ENCODE measurements around the gene CHST9.
"Not testable (repeated sequence)": the region's sequence is repeated elsewhere in the genome, so short reads cannot be mapped to it uniquely, and the experiment has no call there.

The CHST9 gene

GRCh38 chr18:26989842-26990241 lies 195.3 kb downstream of the CHST9 start:
- TF ChIP-seq, protein P1, sequence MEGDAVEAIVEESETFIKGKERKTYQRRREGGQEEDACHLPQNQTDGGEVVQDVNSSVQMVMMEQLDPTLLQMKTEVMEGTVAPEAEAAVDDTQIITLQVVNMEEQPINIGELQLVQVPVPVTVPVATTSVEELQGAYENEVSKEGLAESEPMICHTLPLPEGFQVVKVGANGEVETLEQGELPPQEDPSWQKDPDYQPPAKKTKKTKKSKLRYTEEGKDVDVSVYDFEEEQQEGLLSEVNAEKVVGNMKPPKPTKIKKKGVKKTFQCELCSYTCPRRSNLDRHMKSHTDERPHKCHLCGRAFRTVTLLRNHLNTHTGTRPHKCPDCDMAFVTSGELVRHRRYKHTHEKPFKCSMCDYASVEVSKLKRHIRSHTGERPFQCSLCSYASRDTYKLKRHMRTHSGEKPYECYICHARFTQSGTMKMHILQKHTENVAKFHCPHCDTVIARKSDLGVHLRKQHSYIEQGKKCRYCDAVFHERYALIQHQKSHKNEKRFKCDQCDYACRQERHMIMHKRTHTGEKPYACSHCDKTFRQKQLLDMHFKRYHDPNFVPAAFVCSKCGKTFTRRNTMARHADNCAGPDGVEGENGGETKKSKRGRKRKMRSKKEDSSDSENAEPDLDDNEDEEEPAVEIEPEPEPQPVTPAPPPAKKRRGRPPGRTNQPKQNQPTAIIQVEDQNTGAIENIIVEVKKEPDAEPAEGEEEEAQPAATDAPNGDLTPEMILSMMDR (conservative IDR thresholded peaks at IDR 0.05; ENCODE audit: low read depth, low read length) = no peak
- no peak for DNase-seq (ENCODE audit: low read depth)

DNA sequence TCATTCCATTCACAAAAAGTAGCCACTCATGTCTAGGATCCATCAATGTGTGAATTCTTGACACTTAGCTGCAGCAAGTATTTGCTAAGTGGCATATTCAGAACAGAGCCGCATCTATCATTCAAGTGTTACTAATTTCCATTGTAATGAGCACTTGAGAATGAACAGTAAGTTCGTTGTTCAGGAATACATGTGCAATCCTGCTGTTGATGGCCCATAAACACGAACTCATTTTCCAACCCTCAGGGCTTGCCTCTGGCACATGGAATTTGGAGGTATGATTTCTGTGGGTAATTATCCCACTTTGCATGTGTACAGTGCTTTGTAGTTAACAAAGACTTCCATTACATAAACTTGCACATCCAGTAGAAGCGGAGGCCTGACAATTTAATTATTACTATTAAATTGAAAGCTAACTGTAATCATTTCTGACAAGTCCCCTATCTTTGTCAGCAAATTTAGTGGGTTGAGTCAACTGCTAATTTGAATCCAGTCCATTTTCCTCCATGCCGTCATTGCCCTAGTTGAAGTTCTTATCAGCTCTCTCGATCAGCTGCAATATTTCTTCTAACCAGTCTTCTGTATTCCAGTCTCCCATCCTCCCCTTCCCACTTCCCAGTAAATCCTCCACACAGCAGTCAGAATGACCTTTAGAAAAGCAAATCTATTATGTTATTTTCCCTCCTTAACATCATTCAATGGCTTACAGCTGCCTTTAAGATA lies 203.6 kb downstream of the CHST9 start:
- no peak overlapping the region for H3K4me3 ChIP-seq (ENCODE audit: low read depth, low read length)
- DNase-seq (ENCODE audit: low read depth) = no peak
- TF ChIP-seq, protein P1 (conservative IDR thresholded peaks at IDR 0.05; ENCODE audit: low read depth, low read length) = no peak

More at GRCh38 chr18:26989842-26990241, 195.3 kb downstream of the CHST9 start:
- H3K4me3 ChIP-seq (ENCODE audit: low read depth, low read length) = no peak overlapping the region

DNA sequence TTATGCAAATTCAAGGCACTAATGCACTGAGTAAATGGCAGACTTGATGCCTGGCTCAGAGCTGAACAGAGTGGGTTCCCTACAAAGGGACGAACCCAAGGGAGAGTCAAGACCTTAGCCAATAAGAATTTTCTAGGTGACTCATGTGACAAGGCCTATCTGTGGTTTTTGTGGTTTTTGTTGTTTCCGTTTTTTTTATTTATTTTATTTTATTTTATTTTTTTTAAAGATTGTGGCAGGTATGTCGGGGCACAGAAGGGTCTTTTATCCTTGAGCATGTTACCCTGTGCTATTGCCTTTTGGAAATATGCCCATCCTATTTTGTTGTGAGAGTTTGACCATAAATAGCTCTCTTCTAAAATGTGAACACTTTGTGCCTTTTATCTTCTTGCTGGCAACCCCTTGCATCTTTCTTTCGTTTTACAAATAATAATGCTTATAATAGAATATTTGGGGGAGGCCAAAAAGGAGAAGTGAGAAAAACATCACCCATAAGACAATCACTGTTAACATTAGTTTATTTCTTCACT lies 206.2 kb downstream of the CHST9 start:
- TF ChIP-seq, protein P1 (conservative IDR thresholded peaks at IDR 0.05; ENCODE audit: low read depth, low read length) = no peak
- no peak for DNase-seq (ENCODE audit: low read depth)
- H3K4me3 ChIP-seq (ENCODE audit: low read depth, low read length) = no peak overlapping the region

- no peak for DNase-seq (ENCODE audit: low read depth)
- H3K4me3 ChIP-seq (ENCODE audit: low read depth, low read length) = no peak overlapping the region
- TF ChIP-seq, protein P1 (conservative IDR thresholded peaks at IDR 0.05; ENCODE audit: low read depth, low read length) = no peak
Measured at GRCh38 chr18:26977781-26978180, 207.3 kb downstream of the CHST9 start.

DNA sequence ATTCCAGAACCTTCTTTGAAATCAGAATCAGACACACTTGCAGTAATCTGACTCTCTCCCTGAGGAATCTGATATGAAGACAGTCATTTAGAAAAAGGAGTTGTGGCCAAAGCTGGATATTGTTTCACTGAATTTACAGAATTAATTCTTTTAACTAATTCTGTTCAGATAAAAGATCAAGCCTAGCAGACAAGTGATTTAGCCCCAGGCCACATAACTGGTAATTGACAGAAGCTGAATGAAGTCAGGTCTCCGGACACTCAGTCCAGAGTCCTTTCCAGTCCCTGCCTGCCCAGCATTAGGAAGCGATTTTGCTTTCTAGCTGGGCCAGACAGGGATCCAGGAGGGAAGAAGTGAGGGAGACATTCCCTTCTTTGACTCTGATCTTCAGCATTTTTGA lies 208.9 kb downstream of the CHST9 start:
- no peak overlapping the region for H3K4me3 ChIP-seq (ENCODE audit: low read depth, low read length)
- DNase-seq (ENCODE audit: low read depth) = no peak
- TF ChIP-seq, protein P1 (conservative IDR thresholded peaks at IDR 0.05; ENCODE audit: low read depth, low read length) = no peak

- DNase-seq (ENCODE audit: low read depth) = not testable (repeated sequence)
Measured at GRCh38 chr18:26972549-26972948, 212.6 kb downstream of the CHST9 start.

DNA sequence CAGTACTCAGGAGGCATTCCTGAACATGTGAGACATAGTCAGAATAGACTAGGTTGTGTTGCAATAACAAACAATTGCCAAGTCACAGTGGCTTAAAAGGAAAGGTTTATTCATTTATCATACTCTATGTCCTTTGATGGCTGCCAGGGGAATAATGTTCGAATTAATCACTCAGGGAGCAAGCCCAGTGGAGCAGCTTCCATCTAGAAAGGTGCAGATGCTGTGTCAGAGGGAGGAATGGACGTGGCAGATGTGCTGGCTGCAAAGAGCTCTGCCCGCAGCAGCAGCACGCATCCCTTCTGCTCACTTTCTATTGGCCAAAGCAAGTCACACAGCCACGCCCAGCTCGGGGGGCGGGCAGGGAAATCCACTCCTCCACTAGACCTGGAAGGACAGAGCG lies 213.7 kb downstream of the CHST9 start:
- no peak overlapping the region for H3K4me3 ChIP-seq (ENCODE audit: low read depth, low read length)
- TF ChIP-seq, protein P1 (conservative IDR thresholded peaks at IDR 0.05; ENCODE audit: low read depth, low read length) = no peak
- DNase-seq (ENCODE audit: low read depth) = no peak

More at GRCh38 chr18:26972549-26972948, 212.6 kb downstream of the CHST9 start:
- not testable (repeated sequence) for H3K4me3 ChIP-seq (ENCODE audit: low read depth, low read length)

Data from choroid plexus epithelial cell (primary cell).